OCI-LY7 (cell line): Measurements from ENCODE around the gene TMIGD3.

ENCODE experiments used
- EZH2phosphoT487 ChIP-seq: fragments of 200-600 bp; sonication (generic); IDR thresholded peaks from 2 replicates; pipeline ENCODE4 v1.6.1; 2018; ENCODE audit warnings: low read depth, borderline replicate concordance, mild to moderate bottlenecking, mixed run types, antibody characterized with exemption, low read length, moderate library complexity, mixed read lengths
- TF ChIP-seq, protein P1 (sequence below): fragments of 200-600 bp; sonication (generic); conservative IDR thresholded peaks from 2 replicates; pipeline ENCODE4 v1.5.1; 2014; ENCODE audit warnings: mild to moderate bottlenecking, antibody characterized with exemption, low read length, moderate library complexity, mixed read lengths

DNA sequence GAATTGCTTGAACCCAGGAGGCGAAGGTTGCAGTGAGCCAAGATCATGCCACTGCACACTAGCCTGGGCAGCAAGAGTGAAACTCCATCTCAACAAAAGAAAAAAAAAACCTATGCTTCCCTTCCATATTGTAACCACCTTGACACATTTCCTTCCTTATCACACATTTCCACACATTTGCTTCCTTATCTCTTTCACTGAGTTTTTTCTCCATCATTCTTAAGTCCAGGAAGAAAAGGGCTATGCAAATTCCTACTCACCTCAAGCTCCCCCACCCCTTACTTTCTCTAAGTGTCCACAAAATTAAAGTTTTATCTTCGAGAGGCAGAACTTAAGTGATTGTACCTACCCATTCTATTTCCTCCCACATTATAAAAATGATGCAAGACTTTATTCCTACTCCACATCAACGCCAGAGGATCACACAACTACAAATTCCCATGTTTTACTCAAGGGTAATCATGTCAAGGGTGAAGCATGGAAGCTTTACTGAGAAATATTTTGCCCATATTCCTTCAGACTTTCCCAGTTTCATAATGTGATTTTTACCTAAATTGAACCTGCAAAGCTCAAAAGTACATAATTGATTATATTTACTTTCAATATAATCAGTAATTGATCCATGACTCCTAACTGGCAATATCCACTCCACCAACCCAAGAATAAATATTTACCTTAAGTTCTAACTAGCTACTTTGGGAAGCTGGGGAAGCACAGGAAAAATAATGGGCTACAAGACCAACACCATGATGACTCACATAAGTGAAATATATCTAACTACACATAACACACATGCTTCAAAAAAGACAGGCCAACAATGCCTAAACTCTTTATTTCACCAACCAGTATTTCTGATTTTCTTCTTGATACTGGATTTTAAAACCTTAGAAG is 63.7 kb downstream of the TMIGD3 start:
- TF ChIP-seq, protein P1, sequence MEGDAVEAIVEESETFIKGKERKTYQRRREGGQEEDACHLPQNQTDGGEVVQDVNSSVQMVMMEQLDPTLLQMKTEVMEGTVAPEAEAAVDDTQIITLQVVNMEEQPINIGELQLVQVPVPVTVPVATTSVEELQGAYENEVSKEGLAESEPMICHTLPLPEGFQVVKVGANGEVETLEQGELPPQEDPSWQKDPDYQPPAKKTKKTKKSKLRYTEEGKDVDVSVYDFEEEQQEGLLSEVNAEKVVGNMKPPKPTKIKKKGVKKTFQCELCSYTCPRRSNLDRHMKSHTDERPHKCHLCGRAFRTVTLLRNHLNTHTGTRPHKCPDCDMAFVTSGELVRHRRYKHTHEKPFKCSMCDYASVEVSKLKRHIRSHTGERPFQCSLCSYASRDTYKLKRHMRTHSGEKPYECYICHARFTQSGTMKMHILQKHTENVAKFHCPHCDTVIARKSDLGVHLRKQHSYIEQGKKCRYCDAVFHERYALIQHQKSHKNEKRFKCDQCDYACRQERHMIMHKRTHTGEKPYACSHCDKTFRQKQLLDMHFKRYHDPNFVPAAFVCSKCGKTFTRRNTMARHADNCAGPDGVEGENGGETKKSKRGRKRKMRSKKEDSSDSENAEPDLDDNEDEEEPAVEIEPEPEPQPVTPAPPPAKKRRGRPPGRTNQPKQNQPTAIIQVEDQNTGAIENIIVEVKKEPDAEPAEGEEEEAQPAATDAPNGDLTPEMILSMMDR: no peak
- TF ChIP-seq EZH2phosphoT487: no peak
